RWPE1 (cell line): Measurements from ENCODE around the gene TBX18.

Experiments
- CTCF ChIA-PET: fragments of 350-600 bp; sonication (Branson Sonifier 250); formaldehyde crosslinking; extraction: SDS; loops from one replicate; lab custom pipeline; 2021; lab: Yijun Ruan, JAX
- POLR2A ChIA-PET: fragments of 400-600 bp; formaldehyde crosslinking; extraction: SDS; loops from one replicate; lab custom pipeline; 2020; ENCODE audit warnings: antibody characterized with exemption; ENCODE audit not compliant: low non-redundant PET; lab: Yijun Ruan, JAX
- DNase-seq: peaks from one replicate; pipeline ENCODE4 v3.0.0; 2012; ENCODE audit warnings: low spot score
- H3K27ac ChIP-seq: fragments of 450-650 bp; 2 replicates; pipeline ENCODE4 v1.5.1; 2017
- CTCF ChIP-seq: fragments of 450-650 bp; conservative IDR thresholded peaks from 2 replicates; pipeline ENCODE4 v1.5.1; 2017; ENCODE audit warnings: low read depth, mild to moderate bottlenecking

The TBX18 gene

DNA sequence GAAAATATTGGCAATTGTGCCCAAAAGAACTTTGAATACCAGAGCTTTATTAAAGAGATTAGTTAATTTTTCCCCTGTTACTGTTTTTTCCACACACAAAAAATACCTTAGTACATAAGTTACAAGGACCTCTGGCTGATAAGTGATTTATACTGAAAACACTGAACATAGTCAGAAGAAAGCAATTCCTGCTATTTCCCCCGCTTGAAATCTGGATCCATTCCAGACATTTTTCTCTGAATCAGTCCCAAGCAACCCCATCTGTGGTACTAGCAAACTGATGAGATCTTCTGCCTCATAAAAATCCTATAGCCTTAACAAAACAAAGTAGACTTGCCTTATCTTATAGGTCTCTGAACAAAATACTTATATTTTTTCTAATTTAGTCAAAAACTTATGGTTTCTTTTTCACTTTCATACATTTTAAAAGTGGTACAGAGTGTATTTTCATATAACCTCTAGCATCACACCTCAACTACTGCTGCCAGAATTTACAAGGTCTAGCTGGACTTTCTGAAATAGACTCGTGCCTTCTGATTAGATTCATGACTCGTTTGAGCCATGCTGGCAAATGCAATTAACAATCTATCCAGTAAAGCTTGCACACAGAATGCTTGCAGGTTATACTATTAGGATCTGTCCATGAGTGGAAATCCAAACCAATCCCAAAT, 111.9 kb downstream of the TBX18 start:
- POLR2A ChIA-PET: no interaction called here
- no peak for TF ChIP-seq CTCF
- H3K27ac ChIP-seq: no peak overlapping the region
- peak; percentile 64 for DNase-seq
- CTCF ChIA-PET: no interaction called here

DNA sequence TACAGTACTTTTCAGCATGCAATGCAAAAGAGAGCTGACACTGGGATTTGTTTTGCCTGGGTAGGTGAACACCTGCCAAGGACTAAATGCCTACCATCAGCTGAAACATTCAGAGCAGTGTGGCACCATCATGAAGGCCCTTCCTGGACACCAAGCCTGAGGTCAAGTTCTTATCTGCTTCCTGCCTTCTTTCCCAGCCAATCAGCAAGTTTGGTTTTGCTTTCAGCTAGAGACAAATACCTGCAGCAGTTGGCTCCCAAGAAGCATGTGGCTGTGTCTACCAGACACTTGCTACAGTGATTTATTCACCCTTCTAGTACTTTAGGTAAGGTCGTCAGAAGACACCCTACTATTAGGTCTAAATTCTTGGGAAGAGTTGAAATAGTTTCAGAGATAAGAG, 112.8 kb downstream of the TBX18 start:
- ChIA-PET POLR2A (no interaction called here), CTCF (interaction anchor here (0.5 kb wide), 1 partner anchor 359 kb away, joined by 3 read pairs; no protein-coding TSS in a partner anchor)
- H3K27ac ChIP-seq: no peak overlapping the region
- no peak for DNase-seq
- TF ChIP-seq CTCF: no peak

GRCh38 chr6:84648444-84648843, 116.0 kb downstream of the TBX18 start:
- H3K27ac ChIP-seq: no peak overlapping the region
- DNase-seq: no peak
- TF ChIP-seq CTCF: no peak
- ChIA-PET CTCF (no interaction called here), POLR2A (no interaction called here)

- POLR2A ChIA-PET: no interaction called here
- peak; percentile 38 for DNase-seq
- CTCF ChIA-PET: no interaction called here
- H3K27ac ChIP-seq: no peak overlapping the region
- no peak for TF ChIP-seq CTCF
These were observed 118.7 kb downstream of the TBX18 start for GRCh38 chr6:84645563-84646266.

DNA sequence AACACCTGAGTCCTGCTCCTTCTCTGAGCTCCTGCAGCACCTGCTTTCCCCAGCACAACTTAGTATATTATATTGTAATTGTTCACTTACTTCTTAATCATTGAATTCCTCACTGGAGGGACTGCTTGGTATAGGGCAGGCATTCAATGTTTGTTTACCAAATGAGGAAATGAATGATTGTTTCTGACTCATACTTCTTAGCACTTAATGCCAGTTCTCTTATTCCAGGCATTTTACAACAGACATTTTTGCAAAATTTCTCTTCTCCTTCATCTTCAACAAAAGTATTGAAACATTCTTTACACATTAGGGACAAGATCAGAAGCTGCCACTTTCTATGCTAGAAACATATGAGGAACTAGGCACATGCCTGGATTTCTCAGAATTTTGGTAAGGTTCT, 119.4 kb downstream of the TBX18 start:
- ChIA-PET POLR2A (no interaction called here), CTCF (no interaction called here)
- peak; percentile 70 for DNase-seq
- TF ChIP-seq CTCF: no peak
- no peak overlapping the region for H3K27ac ChIP-seq

GRCh38 chr6:84643778-84644177, 120.6 kb downstream of the TBX18 start:
- POLR2A ChIA-PET: no interaction called here
- peak; percentile 26 for DNase-seq
- H3K27ac ChIP-seq: no peak overlapping the region
- no peak for TF ChIP-seq CTCF
- CTCF ChIA-PET: interaction anchor here (0.5 to 0.6 kb wide), 2 partner anchors 221 to 796 kb away, joined by 3 to 4 read pairs; no protein-coding TSS in a partner anchor
